ENCODE data around the gene DLG4. TPM values are rescaled to one million over a fixed set of nuclear protein-coding genes. Genes with fewer than 3 reads are reported as not detected.

The DLG4 gene
- total RNA-seq, 1 donor from 2014 or later: 46.1 TPM

DNA sequence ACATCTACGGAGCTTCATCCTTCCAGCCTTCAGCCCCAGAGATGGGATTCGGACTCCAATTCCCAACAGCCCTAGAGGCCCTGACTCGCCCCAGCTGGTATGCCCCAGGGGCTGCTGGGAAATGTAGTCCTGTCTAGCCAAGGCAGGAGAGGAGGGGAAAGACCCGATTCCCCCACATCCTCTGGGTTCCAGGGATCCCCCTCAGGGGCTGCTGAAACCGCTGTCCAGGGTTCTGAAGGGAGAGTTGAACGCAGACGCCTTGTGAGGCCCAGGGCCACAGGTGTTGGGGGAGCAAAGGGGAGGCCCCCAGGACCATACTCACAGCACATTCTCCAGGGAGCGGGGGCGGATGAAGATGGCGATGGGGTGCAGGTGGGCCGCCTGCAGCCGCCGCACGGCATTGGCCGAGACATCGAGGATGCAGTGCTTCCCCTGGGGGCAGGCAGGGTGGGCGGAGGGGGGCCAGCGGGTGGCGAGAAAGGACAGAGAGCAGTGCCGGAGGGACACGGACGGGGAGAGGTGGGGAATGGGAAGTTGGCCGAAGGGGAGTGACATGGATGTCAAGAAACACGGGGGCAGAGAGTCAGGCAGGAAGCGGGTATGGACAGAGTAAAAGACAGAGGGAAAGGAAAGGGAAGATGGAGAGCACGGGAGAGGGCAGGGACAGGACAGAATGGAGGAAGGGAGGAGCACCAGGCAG, 27.9 kb downstream of the DLG4 start:
- Mint-ChIP-seq H3K27ac (no peak overlapping the region), H3K27me3 (no peaks in the 10 kb centered on the region), H3K9me3 (no peaks in the 10 kb centered on the region), H3K4me3 (no peak overlapping the region), H3K4me1 (ENCODE audit: unreplicated experiment) (no peaks in the 10 kb centered on the region), H3K36me3 (no peaks in the 10 kb centered on the region)
- TF ChIP-seq, protein P1, sequence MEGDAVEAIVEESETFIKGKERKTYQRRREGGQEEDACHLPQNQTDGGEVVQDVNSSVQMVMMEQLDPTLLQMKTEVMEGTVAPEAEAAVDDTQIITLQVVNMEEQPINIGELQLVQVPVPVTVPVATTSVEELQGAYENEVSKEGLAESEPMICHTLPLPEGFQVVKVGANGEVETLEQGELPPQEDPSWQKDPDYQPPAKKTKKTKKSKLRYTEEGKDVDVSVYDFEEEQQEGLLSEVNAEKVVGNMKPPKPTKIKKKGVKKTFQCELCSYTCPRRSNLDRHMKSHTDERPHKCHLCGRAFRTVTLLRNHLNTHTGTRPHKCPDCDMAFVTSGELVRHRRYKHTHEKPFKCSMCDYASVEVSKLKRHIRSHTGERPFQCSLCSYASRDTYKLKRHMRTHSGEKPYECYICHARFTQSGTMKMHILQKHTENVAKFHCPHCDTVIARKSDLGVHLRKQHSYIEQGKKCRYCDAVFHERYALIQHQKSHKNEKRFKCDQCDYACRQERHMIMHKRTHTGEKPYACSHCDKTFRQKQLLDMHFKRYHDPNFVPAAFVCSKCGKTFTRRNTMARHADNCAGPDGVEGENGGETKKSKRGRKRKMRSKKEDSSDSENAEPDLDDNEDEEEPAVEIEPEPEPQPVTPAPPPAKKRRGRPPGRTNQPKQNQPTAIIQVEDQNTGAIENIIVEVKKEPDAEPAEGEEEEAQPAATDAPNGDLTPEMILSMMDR (conservative IDR thresholded peaks at IDR 0.05): no peak
- no peak for DNase-seq (ENCODE audit: extremely low spot score, unreplicated experiment)

DNA sequence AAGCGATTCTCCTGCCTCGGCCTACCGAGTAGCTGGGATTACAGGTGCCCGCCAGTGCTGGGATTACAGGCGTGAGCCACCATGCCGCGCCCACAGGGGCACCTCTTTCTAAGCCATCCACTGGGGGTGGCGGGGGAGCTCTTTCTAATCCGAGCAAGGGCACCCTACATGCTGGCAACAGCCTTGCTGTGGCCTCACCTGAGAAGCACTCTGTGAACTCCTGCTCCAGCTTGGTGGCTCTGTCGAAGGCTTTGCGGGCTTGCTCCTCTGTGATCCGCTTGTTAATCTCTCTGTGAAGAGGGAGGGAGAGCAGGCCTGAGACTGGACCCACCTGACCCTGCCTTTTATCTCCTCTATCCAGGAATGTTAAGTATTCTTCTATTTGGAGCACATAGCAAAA, 28.6 kb downstream of the DLG4 start:
- H3K4me1 Mint-ChIP-seq (ENCODE audit: unreplicated experiment): no peaks in the 10 kb centered on the region
- H3K27ac Mint-ChIP-seq: no peak overlapping the region
- no peaks in the 10 kb centered on the region for H3K36me3 Mint-ChIP-seq
- no peaks in the 10 kb centered on the region for H3K9me3 Mint-ChIP-seq
- H3K27me3 Mint-ChIP-seq: no peaks in the 10 kb centered on the region
- no peak for DNase-seq (ENCODE audit: extremely low spot score, unreplicated experiment)
- TF ChIP-seq, protein P1 (conservative IDR thresholded peaks at IDR 0.05): no peak
- no peak overlapping the region for H3K4me3 Mint-ChIP-seq

DNA sequence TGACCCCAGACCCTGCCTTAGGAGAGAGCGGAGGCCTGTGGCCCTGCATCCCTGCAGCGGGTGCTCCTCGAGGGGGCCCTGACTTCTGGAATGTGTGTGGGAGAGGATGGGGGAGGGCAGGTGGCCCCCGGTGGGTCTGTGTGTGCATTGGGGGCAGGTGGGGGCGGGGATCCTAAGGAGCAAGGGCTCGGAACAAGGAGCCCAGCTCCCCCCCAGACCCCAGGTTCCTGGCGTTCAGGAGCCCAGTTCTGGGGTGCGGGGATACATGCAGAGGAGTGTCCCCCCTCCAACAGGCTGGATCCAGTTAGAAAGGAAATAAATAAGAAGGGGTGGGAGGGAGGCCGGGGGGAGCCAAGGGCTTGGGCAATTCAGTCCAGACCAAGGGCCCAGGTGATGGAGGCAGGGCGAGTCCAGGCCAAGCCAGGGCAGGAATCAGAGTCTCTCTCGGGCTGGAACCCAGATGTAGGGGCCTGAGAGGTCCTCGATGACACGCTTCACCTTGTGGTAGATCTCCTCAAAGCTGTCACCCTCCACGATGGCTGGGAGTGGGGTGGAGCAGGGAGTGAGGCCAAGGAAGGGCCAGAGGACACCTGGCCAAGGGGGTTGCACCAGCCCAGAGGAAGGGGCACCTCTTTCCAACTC, 29.2 kb downstream of the DLG4 start:
- Mint-ChIP-seq H3K4me1 (ENCODE audit: unreplicated experiment) (no peaks in the 10 kb centered on the region), H3K27ac (no peak overlapping the region), H3K27me3 (no peaks in the 10 kb centered on the region), H3K36me3 (no peaks in the 10 kb centered on the region), H3K4me3 (no peak overlapping the region), H3K9me3 (no peaks in the 10 kb centered on the region)
- TF ChIP-seq, protein P1 (conservative IDR thresholded peaks at IDR 0.05): no peak
- no peak for DNase-seq (ENCODE audit: extremely low spot score, unreplicated experiment)

DNA sequence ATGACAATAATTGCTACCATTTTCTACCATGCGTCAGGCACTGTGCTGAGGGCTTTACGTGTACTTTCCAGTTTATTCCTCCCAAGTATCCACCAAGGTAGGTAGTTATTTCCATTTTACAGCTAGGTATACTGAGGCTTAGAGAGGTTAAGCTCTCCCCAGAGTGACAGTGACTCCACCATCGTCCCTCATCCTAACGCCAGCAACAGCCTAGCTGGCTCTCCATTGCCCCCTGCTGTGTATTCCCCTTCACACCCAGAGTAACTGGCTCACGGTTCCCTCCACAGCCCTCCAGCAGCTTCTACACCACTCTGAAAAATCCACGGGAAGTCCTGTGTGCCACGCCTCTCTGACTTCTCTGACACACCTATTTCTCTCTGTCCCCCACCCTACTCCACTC, 33.4 kb downstream of the DLG4 start:
- Mint-ChIP-seq H3K4me1 (ENCODE audit: unreplicated experiment) (no peaks in the 10 kb centered on the region), H3K27ac (no peak overlapping the region), H3K4me3 (no peak overlapping the region), H3K36me3 (no peaks in the 10 kb centered on the region), H3K27me3 (no peaks in the 10 kb centered on the region), H3K9me3 (no peaks in the 10 kb centered on the region)
- DNase-seq (ENCODE audit: extremely low spot score, unreplicated experiment): no peak
- TF ChIP-seq, protein P1 (conservative IDR thresholded peaks at IDR 0.05): peak; percentile 47

DNA sequence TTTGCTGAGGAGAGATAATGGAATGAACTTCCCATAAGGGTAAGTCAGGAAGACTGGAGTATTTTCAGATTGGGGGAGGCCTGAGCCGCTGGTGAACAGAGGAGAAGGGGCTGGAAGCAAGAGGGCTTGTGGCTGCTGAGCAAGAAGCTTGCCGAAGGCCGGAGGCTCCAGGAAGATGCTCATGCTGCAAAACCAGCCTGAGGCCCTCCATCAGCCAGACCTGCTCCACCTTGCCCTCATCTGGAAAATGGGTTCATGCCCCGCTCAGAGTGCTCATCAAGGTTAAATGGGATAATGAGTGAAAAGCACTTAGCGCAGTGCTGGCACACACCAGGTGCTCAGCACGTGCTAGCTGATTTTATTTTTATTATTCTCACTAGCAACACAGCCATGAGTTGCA, 35.0 kb downstream of the DLG4 start:
- Mint-ChIP-seq H3K27ac (no peak overlapping the region), H3K4me3 (no peak overlapping the region), H3K36me3 (no peaks in the 10 kb centered on the region), H3K9me3 (no peaks in the 10 kb centered on the region), H3K4me1 (ENCODE audit: unreplicated experiment) (no peaks in the 10 kb centered on the region), H3K27me3 (no peaks in the 10 kb centered on the region)
- no peak for DNase-seq (ENCODE audit: extremely low spot score, unreplicated experiment)
- TF ChIP-seq, protein P1 (conservative IDR thresholded peaks at IDR 0.05): no peak

Measured in type B pancreatic cell (in vitro differentiated cells).